Islet of Langerhans (tissue), 1 donor: ENCODE results near the gene ADAMTS5.

Source experiments
- FAIRE-seq: peaks from one replicate; lab custom pipeline; 2011; peaks lifted over from hg19 to GRCh38; lab: Jason Lieb, UNC

The ADAMTS5 gene

DNA sequence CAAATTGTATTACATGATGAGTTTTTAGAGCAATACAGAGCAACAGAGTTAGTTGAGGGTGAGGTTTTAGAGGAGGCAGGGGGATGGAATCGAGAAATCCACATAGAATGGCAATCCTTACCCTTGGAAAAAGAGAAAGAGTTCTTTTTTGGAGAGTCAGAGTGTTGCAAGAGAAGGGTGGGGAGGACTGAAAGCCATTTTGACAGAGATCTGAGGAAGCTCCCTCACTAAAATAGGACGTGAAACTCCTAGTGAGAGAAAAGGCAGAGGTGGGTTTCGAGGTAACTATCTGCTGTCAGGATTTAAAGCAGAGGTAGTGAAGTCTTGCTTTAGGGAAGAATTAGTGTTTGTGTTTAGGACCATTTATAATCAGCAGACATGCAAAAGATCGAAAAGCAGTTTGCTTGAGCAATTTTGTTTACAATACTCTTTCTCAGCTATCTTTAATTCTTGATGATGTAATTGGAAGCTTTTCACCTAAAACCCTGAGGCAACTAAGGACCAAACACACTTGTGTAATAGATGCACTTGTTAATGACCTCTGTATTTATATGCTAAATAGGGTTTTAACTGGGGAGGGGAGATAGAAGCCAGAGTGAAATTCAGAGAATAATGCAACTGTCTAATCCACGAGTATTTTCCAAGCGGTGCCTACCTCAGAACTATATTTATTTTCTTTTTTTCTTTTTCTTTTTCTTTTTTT is 20.0 kb downstream of the ADAMTS5 start:
- no peak for FAIRE-seq

DNA sequence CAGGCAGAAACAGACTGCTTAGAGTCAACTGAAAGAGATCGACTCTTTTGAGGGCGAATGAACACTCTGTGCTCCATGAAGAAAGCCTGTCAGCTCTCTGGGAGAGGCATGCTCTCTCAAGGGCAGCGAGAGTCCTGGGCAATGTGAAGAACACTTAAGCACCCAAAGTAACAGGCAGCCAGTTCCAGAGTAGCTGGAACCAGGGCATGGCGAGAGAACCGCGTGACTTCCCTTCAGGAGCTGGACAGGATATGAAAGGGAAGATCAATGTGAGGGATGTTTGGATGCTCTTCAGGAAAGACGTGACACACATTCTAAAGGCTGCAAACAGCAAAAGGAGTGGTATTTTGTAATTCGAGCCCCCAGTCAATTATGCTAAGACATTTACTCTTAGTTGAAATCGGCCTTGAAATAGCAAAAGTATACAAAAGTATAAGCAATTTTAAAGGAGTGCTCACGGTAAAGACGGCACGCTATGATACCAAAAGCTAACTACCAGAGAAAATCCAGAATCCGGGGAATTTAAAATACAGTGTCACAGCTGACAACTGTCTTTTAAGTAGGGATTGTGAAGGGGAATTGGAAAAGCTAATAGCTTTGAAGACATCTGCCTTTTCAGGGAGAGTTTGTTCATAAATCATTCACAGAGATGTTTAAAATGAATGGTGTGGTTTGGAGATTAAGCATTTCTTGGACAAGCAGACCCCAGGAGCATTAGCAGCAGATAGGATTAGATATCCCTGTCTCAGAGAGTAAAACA is 20.8 kb downstream of the ADAMTS5 start:
- FAIRE-seq, result no peak

- no peak for FAIRE-seq
Measured at GRCh38 chr21:26943921-26944320, 23.0 kb downstream of the ADAMTS5 start.

GRCh38 chr21:26941421-26941820 is 25.5 kb downstream of the ADAMTS5 start:
- no peak for FAIRE-seq

GRCh38 chr21:26939601-26940111 is 27.2 kb downstream of the ADAMTS5 start:
- peak; percentile 99 for FAIRE-seq

DNA sequence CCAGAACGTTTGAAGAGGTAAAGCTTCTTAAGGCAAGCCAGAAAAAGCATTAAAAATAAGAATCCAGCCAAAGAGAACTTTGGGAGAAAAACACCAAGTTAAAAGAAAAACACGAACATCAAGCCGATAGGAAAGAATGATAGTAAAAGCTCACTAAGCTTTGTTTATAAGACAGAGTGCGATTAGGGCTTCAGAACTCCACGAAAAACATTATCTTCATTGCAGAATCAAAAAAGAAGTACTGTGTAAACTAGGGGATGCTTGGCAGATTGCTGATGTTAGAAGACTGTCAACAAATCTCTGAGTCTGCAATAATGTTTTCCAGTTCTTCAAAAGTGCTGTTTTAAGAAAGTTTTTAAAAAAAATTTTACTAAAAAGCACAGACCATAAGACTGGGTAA is 30.2 kb downstream of the ADAMTS5 start:
- FAIRE-seq, result peak; percentile 55

DNA sequence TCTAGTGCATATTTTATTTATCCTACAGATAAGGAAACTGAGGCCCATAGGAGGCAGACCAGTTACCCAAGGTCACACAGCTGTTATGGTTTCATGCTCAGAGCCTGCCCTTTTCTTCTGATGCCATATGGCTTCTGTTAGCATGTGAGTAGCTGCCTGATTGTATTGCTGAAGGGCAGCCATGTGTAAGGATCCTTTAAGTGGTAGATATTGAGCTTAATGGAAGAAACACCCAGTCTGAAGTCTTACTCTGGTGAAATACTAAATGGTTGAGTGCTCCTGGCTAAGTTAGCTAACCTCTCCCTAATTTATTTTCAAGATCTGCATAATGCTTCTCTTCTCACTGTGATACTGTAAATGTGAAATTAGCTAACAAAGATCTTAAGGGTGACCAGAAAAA is 30.9 kb downstream of the ADAMTS5 start:
- FAIRE-seq, result peak; percentile 97

DNA sequence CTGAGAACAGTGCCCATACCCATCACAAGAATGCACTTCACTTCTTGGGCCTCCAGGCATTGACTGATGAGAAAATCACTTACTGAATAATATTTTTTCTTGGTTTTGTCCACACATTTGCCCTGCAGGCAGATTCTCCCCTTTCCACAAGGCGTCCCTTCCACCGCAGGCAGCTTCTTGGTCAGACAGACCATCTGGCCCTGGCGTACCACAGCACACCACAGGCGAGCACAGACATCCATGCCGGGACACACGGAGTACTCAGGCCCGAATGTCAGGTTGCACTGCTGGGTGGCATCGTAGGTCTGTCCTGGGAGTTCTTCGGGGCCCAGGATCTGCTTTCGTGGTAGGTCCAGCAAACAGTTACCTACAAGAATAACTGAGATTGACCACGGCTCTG is 32.5 kb downstream of the ADAMTS5 start:
- FAIRE-seq, result no peak

DNA sequence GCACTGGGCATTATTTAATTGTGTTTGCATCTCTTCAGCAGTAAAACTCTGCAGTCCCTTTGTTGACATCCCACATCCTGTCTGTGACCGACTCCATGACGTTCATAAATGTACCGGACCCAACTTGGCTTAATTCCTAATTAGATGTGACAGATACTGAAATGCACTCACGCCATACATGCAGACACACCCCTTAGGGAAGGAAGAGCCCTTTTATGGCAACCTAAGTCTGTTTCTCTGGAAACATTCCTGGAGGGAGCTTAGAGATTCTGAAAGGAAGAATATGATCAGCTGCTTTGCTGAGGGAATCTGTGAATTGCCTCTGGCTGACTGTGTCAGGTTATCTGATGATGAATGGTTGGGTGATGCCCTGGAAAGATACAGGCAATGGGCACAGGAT is 33.4 kb downstream of the ADAMTS5 start:
- FAIRE-seq, result no peak

- no peak for FAIRE-seq
Measured at GRCh38 chr21:26925636-26926035, 41.3 kb downstream of the ADAMTS5 start.

DNA sequence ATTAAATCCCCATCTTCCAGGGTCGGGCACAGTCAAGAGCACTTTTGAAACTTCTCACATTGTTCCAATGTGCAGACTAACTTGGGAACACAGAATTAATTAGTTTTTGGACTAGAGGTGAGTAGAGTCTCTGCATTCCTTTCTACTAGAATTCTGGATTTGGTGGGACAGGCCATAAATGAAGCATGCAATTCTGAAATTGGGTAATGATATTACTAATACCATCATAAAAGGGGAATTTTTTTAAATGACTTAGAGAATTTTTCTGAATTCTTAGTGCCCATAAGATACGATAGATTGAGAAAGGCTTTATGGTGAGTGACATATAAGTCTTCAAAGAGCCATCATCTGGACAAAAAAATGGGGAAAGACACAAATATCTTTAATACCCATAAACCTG is 41.8 kb downstream of the ADAMTS5 start:
- no peak for FAIRE-seq

- no peak for FAIRE-seq
Measured at GRCh38 chr21:26923986-26924385, 42.9 kb downstream of the ADAMTS5 start.

DNA sequence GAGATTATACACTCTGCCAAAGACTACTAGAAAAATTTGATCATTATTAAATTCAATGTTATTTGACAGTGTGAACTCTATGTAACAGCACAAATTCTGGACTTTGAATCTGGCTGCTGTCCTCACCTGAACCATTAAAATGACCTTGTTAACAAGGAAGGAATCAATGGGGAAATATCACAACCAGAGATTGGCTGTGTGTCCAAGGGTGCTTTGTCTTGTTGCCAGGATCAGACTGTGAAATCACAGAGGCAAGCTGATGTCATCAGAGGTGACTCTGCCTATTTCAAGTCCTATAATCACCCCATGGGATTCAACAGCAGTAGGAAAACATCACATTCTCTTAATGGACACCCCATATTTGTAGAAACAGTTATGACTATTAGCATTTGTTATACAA is 46.8 kb downstream of the ADAMTS5 start:
- no peak for FAIRE-seq

GRCh38 chr21:26918323-26919079 is 48.4 kb downstream of the ADAMTS5 start:
- FAIRE-seq, result no peak

DNA sequence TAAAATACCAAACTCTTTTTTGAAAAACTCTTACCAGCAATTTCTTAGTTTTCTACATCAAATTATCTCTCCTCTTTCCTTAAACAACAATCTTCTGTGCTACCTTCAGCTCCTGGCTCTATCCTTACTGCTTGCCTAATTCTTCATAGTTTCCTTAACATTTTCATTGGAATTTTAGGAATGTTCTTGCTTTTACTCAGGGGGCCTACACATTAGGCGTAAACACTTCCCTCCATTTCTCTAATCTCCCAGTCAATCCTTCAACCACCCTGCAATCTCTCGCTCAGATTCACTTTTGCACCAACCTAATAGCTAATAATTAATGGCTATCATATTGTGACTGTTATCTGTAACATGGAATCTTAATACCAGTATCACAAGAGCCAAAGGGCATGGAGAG is 50.1 kb downstream of the ADAMTS5 start:
- FAIRE-seq, result no peak

- FAIRE-seq, result no peak
Measured at GRCh38 chr21:26914557-26914956, 52.3 kb downstream of the ADAMTS5 start.

DNA sequence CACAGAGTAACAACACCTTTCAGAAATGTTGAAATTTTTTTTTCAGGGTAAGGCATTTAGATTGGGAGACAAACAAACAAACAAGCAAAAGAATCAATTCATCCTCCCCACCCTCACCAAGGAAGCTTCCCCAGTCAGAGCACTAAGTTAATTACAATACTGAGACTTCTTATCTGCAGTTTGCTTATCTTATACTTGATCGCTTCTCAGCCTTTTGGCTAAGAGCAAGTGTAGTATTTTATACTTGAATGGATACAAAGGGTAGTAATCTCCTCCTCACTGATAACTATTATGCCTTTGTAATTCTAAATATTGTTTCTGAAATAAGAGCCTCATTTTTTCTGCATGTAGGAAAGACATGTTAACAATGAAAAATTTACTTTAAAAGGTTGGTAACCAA is 54.4 kb downstream of the ADAMTS5 start:
- no peak for FAIRE-seq

GRCh38 chr21:26909972-26910371 is 56.9 kb downstream of the ADAMTS5 start:
- FAIRE-seq, result no peak

DNA sequence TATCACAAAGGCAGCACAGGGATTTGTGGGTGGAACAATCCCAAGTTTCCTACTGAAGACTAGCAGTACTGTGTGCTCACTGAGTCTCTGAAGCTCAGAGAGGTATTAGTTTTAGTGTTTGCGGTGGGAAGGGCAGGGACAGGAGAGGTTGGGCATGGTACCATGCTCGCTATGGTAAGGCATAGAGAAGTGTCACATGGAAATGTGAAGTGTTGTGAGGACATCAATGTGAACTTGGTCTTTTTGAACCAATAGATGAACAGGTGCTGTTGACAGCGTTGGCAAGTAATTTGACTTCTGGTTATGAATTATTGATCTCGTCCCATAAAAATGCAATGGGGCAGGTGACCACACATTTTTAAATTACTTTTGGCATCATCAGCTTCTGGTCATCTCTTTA is 65.9 kb downstream of the ADAMTS5 start:
- FAIRE-seq, result no peak

GRCh38 chr21:26892151-26892550 is 74.7 kb downstream of the ADAMTS5 start:
- no peak for FAIRE-seq

DNA sequence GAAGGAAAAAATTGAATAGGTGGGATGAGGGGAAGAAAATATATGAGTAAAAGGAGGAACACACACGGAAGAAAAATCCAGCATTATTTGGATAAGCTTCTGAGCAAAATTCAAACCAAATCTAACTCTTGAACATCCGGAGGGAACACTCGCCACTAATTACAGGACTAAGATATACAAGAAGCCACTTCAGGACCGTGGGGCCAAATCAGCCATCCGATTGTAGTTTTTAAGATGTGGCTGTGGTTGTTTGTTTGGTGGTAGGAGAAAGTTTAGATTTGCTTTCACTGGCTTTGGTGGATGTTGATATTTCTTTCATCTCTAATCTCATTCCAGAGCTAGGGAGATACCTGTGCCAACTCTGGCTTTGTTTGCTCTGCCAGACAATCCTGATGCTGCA is 78.0 kb downstream of the ADAMTS5 start:
- no peak for FAIRE-seq

DNA sequence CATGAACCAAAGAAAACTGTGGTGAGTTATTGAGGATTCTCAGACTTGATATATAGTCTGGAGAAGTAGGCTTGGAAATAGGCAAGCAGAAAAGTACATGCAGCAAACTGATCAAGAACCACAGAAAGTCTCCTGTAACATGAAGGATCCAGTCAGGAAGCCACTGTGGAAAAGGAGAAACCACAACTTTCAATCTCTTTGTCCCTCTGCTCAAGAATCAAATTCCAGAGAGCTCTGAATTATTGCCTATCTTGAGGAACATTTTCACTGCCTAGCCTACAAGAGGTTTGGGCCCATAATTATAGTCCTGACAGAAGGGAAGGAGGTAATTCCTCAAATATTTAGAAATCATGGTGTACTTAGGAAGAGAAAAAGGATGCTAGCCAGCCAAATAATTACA is 78.6 kb downstream of the ADAMTS5 start:
- FAIRE-seq, result no peak

DNA sequence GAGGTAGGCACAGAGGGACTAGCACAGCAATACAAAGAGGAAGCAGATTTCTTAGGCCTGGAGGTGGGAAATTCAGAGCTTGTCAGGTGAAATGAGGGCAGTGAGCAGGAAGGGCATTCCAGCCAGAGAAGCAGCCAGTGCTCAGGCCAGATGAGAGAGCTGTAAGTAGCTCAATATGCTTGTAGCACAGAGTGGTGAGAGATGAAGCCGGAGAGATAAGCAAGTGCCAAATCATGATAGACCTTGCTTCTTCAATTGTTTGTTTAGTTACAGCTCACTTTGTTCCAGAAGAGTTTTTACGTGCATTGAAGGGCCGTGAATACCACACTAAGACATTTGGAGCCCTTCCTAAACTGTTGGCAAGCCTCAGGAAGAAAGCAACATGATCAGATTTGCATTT is 79.6 kb downstream of the ADAMTS5 start:
- no peak for FAIRE-seq
